Measurements from ENCODE around the gene RAD51B. TPM values are rescaled to one million over a fixed set of nuclear protein-coding genes. Genes with fewer than 3 reads are reported as not detected.

RAD51B gene
- total RNA-seq, 4 donors from 2014 or later, result 14.0 to 16.4 (median 14.8) TPM

DNA sequence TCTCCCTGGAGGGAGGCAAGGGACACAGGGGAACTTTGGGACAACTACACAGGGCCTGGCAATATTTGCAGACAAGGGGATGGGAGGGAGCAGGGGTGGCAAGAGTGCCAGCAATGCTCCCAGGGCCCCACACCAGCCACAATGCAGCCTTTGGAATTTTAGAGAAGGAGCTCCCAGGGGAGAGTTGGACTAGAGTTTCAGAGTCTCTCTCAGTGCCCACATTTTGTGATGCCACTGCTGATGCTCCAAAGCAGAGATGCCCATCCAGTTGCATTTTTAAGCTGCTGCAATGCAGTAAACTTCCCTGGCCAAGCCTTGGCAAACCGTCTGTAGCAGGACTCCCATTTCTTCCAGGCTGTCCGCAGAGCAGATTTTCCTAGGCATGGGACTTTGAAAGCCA, 874.3 kb downstream of the RAD51B start:
- Histone ChIP-seq H3K36me3 (no peaks in the 10 kb centered on the region), H3K4me1 (peaks cover 8 to 34% of the 10 kb centered on the region in 2 donors), H3K9me3 (no peaks in the 10 kb centered on the region), H3K27ac (no peak overlapping the region), H3K27me3 (no peaks in the 10 kb centered on the region), H3K4me3 (replicated peaks in 1 of 3) (no peak overlapping the region)
- TF ChIP-seq POLR2A (IDR thresholded peaks at IDR 0.05), result no peak
- TF ChIP-seq, protein P1, sequence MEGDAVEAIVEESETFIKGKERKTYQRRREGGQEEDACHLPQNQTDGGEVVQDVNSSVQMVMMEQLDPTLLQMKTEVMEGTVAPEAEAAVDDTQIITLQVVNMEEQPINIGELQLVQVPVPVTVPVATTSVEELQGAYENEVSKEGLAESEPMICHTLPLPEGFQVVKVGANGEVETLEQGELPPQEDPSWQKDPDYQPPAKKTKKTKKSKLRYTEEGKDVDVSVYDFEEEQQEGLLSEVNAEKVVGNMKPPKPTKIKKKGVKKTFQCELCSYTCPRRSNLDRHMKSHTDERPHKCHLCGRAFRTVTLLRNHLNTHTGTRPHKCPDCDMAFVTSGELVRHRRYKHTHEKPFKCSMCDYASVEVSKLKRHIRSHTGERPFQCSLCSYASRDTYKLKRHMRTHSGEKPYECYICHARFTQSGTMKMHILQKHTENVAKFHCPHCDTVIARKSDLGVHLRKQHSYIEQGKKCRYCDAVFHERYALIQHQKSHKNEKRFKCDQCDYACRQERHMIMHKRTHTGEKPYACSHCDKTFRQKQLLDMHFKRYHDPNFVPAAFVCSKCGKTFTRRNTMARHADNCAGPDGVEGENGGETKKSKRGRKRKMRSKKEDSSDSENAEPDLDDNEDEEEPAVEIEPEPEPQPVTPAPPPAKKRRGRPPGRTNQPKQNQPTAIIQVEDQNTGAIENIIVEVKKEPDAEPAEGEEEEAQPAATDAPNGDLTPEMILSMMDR (IDR thresholded peaks at IDR 0.05), result no peak
- DNase-seq, result no peak
- WGBS, 2 donors, result 84 to 100% methylated on average over 2 of the region's 2 CpGs
- intact Hi-C loops (cut with DNase I), result loop anchor here (5.0 kb wide), 1 partner anchor 88 kb away; no protein-coding TSS in a partner anchor

DNA sequence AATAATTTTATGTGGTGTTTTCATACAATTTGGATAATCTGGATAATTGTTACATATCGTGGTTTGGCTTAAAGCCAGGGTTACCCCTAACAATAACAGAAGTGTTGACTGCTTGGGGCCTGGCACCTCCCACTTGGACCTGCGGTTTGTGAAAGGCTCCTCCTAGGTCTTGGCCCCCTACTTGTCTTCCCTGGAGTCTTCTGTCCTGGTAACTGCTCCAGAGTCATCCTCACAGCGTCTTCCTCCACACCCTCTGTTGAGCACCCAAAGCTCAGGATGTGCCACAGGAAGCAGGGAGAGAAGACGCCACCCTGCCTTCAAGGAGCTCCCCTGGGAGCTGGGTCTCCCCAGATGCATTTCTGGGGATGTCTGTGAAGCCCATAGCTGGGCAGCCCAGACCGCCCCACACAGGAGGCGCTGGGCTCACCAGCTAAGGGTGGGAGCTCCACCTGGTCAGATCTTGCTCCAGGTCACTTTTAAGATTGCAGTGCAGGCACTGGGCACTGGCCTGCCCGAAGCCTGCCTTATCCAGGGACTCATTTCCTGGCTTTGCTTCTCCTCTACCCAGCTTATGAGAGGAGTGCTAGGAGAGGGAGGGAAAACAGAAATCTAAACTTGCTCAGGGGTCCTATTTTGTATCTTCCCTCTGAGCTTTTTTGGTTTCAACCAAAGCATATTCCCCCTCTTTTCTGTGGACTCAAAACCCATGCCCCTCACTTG, 875.1 kb downstream of the RAD51B start:
- intact Hi-C loops (cut with DNase I), result loop anchor here (5.0 kb wide), 1 partner anchor 88 kb away; no protein-coding TSS in a partner anchor
- H3K27ac ChIP-seq, result peak overlapping the region in 1 of 3 donors; percentile 22
- no peaks in the 10 kb centered on the region for H3K9me3 ChIP-seq
- 87 to 93% methylated on average over 7 of the region's 7 CpGs for WGBS, 2 donors
- peaks cover 7 to 26% of the 10 kb centered on the region in 2 donors for H3K4me1 ChIP-seq
- H3K36me3 ChIP-seq, result no peaks in the 10 kb centered on the region
- DNase-seq, result no peak
- H3K4me3 ChIP-seq (replicated peaks in 1 of 3), result no peak overlapping the region
- no peaks in the 10 kb centered on the region for H3K27me3 ChIP-seq
- TF ChIP-seq, protein P1 (IDR thresholded peaks at IDR 0.05), result no peak
- no peak for TF ChIP-seq POLR2A (IDR thresholded peaks at IDR 0.05)

DNA sequence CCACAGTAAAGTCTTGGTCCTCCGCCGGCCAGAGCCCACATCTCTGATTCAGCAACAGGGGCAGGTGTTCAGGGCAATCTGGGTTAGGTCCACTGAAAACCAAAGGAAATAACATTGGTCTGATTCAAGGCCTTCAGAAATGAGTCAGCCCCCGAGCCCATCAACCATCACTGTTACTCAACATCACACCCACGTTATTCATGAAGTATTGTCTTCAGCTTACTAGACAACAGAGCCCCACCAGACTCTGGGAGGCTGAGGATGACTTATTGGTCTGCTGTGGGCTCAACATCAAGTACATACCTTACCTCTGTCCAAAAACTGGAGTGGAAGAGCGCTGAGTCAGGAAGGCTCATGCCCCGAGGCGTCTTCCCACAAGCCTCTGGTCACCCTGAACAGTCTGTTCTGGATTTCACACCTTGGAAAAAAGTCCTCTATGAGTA, 875.8 kb downstream of the RAD51B start:
- no peaks in the 10 kb centered on the region for H3K36me3 ChIP-seq
- H3K4me1 ChIP-seq, result peaks cover under 1 to 20% of the 10 kb centered on the region in 2 donors
- TF ChIP-seq, protein P1 (IDR thresholded peaks at IDR 0.05), result no peak
- TF ChIP-seq POLR2A (IDR thresholded peaks at IDR 0.05), result no peak
- H3K27me3 ChIP-seq, result no peaks in the 10 kb centered on the region
- 86 to 89% methylated on average over 7 of the region's 7 CpGs for whole genome bisulfite sequencing, 2 donors
- H3K27ac ChIP-seq, result peak overlapping the region in 1 of 3 donors; percentile 22
- no peak overlapping the region for H3K4me3 ChIP-seq (replicated peaks in 1 of 3)
- no peak for DNase-seq
- intact Hi-C loops (cut with DNase I), result no loop called here
- H3K9me3 ChIP-seq, result no peaks in the 10 kb centered on the region

DNA sequence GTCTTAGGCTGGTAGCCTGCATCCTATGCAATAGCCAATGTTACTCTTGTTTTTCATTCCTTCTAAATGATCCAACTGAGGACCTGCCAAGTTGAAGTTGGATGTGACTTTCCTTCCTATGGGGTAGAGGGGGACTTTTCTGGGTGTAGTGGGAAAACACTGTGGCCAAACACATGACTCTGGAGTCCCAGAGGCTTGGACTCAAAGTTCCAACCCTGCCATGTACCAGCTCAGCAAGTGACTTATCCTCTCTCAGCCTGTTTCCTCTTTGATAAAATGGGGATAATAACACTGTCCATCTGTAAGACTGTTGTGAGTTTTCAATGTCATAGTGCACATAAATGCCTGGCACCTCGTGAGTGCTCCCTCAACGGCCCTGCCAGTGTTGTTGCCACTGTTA, 876.3 kb downstream of the RAD51B start:
- 85 to 92% methylated on average over 2 of the region's 2 CpGs for WGBS, 2 donors
- DNase-seq, result no peak
- Histone ChIP-seq H3K4me1 (peaks cover 0 to 15% of the 10 kb centered on the region in 2 donors), H3K27me3 (no peaks in the 10 kb centered on the region), H3K27ac (peak overlapping the region in 1 of 3 donors; percentile 22), H3K4me3 (replicated peaks in 1 of 3) (no peak overlapping the region), H3K9me3 (no peaks in the 10 kb centered on the region), H3K36me3 (no peaks in the 10 kb centered on the region)
- intact Hi-C loops (cut with DNase I), result no loop called here
- TF ChIP-seq POLR2A (IDR thresholded peaks at IDR 0.05), result no peak
- TF ChIP-seq, protein P1 (IDR thresholded peaks at IDR 0.05), result no peak

DNA sequence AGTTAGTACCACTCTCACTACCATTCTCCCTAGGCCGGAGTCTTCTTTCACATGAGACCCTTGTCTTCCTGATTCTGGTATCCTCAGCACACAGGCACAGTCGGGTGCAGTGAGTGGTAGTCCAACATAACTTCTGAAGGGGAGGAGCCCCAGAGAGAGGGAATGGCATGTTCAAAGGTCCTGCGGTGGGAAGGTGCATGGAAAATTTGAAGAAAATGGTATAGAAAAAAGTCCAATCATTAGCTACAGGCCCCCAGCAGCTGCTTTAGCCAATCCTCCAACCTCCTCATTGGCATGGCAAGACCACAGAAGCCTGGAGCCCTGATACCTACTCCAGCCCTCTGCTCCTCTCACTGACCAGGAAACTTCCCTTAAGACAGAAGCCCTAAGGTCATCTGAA, 876.7 kb downstream of the RAD51B start:
- intact Hi-C loops (cut with DNase I), result no loop called here
- Histone ChIP-seq H3K36me3 (no peaks in the 10 kb centered on the region), H3K27ac (no peak overlapping the region), H3K9me3 (no peaks in the 10 kb centered on the region), H3K4me1 (peaks cover 0 to 15% of the 10 kb centered on the region in 2 donors), H3K4me3 (replicated peaks in 1 of 3) (no peak overlapping the region), H3K27me3 (no peaks in the 10 kb centered on the region)
- 97 to 98% methylated on average over 3 of the region's 3 CpGs for WGBS, 2 donors
- DNase-seq, result no peak
- TF ChIP-seq POLR2A (IDR thresholded peaks at IDR 0.05), result no peak
- TF ChIP-seq, protein P1 (IDR thresholded peaks at IDR 0.05), result no peak

All from thyroid gland (tissue), 4 donors.